Measurements from ENCODE around the gene TRPM2.

DNA sequence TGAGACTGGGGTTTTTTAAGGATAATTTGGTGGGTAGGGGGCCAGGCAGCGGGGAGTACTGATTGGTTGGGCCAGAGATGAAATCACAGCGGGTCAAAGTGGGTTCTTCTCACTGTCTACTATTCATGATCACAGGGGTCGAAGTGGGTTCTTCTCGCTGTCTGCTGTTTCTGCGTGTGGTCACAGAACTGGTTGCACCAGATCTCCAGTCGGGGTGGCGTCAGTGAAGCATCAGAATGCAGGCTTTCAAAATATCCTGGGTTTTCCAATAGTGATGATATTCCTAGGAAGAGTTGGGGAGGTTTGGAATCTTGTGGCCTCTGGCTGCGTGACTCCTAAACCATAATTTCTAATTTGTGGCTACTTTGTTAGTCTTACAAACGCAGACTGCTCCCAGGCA, 45.1 kb downstream of the TRPM2 start:
- TF ChIP-seq, protein P1, sequence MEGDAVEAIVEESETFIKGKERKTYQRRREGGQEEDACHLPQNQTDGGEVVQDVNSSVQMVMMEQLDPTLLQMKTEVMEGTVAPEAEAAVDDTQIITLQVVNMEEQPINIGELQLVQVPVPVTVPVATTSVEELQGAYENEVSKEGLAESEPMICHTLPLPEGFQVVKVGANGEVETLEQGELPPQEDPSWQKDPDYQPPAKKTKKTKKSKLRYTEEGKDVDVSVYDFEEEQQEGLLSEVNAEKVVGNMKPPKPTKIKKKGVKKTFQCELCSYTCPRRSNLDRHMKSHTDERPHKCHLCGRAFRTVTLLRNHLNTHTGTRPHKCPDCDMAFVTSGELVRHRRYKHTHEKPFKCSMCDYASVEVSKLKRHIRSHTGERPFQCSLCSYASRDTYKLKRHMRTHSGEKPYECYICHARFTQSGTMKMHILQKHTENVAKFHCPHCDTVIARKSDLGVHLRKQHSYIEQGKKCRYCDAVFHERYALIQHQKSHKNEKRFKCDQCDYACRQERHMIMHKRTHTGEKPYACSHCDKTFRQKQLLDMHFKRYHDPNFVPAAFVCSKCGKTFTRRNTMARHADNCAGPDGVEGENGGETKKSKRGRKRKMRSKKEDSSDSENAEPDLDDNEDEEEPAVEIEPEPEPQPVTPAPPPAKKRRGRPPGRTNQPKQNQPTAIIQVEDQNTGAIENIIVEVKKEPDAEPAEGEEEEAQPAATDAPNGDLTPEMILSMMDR (IDR thresholded peaks at IDR 0.05), result no peak
- TF ChIP-seq, protein P2, sequence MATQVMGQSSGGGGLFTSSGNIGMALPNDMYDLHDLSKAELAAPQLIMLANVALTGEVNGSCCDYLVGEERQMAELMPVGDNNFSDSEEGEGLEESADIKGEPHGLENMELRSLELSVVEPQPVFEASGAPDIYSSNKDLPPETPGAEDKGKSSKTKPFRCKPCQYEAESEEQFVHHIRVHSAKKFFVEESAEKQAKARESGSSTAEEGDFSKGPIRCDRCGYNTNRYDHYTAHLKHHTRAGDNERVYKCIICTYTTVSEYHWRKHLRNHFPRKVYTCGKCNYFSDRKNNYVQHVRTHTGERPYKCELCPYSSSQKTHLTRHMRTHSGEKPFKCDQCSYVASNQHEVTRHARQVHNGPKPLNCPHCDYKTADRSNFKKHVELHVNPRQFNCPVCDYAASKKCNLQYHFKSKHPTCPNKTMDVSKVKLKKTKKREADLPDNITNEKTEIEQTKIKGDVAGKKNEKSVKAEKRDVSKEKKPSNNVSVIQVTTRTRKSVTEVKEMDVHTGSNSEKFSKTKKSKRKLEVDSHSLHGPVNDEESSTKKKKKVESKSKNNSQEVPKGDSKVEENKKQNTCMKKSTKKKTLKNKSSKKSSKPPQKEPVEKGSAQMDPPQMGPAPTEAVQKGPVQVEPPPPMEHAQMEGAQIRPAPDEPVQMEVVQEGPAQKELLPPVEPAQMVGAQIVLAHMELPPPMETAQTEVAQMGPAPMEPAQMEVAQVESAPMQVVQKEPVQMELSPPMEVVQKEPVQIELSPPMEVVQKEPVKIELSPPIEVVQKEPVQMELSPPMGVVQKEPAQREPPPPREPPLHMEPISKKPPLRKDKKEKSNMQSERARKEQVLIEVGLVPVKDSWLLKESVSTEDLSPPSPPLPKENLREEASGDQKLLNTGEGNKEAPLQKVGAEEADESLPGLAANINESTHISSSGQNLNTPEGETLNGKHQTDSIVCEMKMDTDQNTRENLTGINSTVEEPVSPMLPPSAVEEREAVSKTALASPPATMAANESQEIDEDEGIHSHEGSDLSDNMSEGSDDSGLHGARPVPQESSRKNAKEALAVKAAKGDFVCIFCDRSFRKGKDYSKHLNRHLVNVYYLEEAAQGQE (IDR thresholded peaks at IDR 0.05; ENCODE audit: insufficient read depth in 1 of 2, low read depth in 2 of 2, low read length in 1 of 2), result no peak
- TF ChIP-seq POLR2AphosphoS5 (IDR thresholded peaks at IDR 0.05; ENCODE audit: low read depth, low read length) (no peak), TCF7L2 (IDR thresholded peaks at IDR 0.05; ENCODE audit: low read depth, low read length) (no peak)
